ENCODE measurements around the gene PALLD.
A peak's percentile ranks its signal among the peaks of the same experiment; 100 is the strongest.

Gene PALLD

DNA sequence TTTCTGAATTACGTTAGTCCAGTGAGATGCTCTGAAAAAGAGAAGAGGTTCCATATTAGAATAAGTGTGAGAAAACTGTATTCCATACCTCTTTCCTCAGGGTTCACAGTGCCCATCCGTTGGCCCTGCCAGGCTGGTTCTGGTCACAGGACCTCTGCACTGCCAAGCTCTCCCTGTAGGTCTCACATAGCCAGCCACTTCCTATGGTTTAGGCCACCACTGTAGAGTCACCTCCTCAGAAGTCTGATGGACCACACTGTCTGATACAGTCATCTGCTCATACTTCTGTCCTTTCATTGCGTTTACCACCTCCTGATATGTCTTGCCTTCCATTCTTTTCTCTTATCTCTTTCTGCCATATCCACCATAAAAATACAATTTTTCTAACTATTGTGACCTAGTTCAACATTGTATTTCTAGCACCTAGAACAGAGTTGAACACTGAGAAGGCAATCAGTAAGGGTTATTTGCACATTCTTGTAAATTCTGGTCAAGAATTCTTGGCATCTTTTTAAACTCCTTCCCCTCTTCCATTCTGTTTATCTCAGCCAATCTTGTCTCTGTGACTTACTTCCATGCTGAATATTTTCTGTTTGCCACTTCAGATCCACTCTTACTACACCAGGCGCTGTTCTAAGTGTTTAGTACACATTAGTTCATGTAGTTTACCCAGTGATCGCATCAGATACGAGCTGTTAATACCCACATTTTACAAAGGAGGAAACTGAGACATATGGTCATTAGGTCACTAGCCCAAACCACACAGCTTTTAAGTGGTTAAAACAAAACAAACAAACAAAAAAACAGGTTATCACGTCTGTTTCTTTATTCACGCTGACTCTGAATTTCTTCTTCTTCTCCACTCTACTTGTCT is 387.6 kb downstream of the PALLD start:
- DNase-seq: no peak

- no peak for DNase-seq
Observed at GRCh38 chr4:168885400-168885799, 388.5 kb downstream of the PALLD start.

DNA sequence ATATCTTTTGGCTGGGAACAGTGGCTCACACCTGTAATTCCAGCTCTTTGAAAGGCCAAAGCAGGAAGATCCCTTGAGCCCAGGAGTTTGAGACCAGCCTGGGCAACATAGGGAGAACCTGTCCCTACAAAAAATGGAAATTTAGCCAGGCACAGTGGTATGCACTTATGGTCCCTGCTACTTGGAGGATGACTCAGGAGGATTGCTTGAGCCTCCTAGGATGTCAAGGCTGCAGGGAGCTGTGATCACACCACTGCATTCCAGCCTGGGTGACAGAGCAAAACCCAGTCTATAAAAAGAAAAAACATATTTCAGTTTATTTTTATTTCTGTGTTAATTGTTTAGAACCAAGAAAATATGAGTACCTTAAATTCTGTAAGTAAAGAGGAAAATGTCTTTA is 389.5 kb downstream of the PALLD start:
- DNase-seq: no peak

- DNase-seq: no peak
Observed at GRCh38 chr4:168887809-168888208, 391.0 kb downstream of the PALLD start.

- no peak for DNase-seq
Observed at GRCh38 chr4:168888715-168889215, 391.9 kb downstream of the PALLD start.

DNA sequence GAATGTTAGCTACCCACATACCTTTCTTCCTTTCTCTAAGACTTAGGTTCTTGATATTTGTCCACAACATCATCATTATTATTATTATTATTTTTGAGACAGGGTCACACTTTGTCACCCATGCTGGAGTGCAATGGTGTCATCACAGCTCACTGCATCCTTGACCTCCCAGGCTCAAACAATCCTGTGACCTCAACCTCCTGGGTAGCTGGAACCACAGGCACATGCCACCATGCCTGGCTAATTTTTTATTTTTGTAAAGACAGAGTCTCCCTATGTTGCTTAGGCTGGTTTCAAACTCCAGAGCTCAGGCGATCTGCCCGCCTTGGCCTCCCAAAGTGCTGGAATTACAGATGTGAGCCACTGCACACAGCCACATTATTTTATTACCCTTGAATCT is 394.2 kb downstream of the PALLD start:
- no peak for DNase-seq

DNA sequence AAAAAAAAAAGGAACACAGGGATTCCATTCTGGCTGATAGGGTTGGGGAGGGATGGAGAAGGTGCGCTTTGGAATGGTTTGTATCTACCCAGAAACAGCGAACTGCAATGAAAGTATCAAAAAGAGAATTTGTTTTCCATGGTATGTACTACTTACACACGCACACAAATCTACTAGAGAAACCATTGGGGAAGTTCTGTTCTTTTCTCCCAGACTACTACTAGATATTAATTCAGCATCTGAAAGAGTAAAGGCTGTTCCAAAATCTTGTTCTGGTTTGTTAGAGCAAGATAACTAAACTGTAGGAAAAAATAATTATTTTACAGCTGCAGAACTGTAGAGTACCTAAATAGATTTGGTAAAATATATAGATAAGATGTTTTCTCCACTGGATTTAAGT is 394.8 kb downstream of the PALLD start:
- DNase-seq: no peak

DNA sequence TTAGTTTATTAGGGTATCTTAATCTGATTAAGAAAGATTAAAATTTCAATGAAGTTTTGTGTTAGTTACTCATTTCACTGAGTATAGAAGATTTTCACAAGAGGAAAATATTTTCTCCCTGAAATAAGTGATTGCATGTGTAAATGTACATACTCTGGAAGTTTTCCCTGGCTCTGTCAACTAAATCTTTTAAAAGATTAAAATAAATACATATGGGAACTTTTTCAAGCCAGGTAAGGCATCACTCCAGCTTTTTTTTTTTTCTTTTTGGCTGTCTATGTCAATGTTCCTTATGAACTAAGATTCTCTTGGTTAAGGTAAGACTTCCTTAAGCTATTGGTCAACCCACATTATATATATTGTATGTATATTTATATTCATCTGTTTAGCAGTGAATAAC is 395.6 kb downstream of the PALLD start:
- DNase-seq: no peak

DNA sequence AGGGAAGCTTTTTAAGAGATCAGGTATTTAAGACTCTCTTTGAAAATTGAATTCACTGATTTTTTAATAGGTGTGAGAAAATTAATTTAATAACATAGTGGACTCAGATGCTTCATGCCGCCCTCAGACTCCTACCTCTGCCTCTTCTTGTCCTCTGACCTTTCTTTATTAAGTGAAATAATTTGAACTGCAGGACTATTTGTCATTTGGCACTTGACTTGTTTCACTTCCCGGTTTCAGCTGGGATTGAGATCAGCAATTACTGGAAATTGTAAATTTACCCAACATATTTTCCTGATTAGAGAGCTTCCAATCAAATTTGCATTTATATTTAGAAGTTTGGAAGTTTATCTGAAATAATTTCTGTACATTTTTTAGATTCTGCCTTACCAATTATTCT is 396.4 kb downstream of the PALLD start:
- DNase-seq: no peak

DNA sequence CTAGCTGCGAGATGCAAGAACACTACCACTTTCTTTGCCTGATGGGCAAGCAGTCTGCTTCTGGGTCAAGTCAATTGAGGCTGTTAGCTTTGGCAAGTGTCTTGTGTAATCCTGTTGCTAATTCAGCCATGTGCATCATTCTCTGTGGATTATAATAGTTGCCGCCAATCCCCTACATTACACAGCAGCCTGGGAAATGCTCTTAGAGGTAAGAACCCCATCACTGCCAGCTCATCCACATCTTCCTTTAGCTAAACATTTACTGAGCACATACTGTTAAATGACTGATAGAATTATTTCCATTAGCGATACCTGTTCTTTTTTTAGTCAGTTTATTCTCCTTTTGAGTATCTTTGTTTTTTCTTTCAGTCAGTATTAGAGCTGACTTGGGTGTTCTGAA is 397.0 kb downstream of the PALLD start:
- no peak for DNase-seq

DNA sequence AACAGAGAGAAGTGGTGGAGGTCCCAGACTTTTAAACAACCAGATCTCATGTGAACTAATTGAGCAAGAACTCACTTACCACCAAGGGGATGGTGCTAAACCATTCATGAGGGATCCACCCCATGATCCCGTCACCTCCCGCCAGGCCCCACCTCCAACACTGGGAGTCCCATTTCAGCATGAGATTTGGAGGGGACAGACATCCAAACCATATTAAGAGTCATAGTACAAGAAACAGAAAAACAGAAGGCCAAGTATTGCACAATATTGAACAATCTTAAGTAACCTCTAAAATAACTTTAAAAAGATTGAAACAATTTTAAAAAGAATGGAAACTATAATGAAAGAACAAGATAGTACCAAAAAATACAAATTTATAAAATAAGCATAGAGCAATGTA is 403.2 kb downstream of the PALLD start:
- DNase-seq: no peak

- DNase-seq: no peak
Observed at GRCh38 chr4:168907119-168907698, 410.4 kb downstream of the PALLD start.

GRCh38 chr4:168908093-168908492 is 411.2 kb downstream of the PALLD start:
- no peak for DNase-seq

DNA sequence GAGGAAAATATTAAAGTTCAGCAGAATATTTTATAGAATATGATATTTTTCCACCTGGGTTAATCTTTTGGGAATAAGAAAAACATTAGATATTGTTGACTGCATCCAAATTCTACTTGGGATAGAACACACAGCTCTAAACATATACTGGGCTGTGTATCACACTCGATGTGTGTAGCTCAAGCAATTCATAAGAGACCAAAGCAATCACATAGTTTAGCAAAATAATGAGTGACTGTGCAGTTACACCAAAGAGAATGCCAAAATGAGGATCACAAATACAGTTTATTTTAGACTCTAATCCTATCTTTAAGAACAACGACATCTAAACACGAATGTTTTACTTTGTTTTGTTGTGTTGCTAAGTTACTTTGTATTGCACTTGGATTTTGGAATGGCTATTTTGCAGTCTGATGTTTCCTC is 412.0 kb downstream of the PALLD start:
- no peak for DNase-seq

DNA sequence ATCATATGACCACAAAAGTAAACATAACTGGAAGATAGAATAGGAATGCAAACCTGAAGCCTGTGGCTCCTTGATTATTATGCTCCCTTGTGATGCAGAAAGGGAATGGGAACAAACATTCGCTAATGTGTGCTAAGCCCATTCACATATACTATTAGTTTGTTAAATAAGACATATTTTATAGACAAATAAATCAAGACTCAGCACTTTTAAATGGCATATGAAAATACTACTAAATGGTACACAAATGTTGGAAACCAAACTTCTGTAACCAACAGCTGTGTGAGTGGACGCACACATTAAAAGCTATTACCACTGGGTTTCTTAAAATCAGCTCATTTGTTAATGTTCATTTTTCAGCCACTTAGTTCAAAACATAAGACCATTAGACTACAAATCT is 417.2 kb downstream of the PALLD start:
- DNase-seq: no peak

- peak; percentile 73 for DNase-seq
Observed at GRCh38 chr4:168917138-168917779, 420.4 kb downstream of the PALLD start.

DNA sequence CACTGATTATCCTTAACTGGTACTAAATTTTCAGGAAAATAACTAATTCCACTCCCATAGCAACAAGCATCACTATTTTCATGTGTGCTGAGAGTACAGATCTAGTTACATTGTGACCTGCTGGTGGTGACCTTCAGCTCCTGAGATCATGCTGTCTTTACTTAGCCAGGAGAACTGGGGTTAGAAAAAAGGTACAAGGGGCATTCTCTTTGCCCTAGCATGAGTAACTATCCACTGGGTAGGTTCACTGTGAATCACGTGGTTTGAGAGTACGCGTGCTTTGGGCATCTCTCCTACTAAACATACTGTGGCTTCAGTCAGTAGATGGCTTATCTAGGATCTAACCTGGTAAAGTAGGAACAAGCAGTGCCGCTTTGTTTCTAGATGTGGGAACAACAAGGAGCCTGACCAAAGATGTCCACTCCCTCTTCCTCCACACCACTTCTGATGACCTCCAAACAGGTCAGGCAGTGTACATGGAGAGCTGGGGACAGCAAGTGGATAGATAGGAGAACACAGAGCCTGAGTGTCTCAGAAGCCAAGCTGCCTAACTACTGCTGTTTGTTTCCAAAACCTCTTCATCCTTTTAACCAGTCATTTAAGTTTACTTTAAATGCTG is 423.0 kb downstream of the PALLD start:
- DNase-seq: no peak

DNA sequence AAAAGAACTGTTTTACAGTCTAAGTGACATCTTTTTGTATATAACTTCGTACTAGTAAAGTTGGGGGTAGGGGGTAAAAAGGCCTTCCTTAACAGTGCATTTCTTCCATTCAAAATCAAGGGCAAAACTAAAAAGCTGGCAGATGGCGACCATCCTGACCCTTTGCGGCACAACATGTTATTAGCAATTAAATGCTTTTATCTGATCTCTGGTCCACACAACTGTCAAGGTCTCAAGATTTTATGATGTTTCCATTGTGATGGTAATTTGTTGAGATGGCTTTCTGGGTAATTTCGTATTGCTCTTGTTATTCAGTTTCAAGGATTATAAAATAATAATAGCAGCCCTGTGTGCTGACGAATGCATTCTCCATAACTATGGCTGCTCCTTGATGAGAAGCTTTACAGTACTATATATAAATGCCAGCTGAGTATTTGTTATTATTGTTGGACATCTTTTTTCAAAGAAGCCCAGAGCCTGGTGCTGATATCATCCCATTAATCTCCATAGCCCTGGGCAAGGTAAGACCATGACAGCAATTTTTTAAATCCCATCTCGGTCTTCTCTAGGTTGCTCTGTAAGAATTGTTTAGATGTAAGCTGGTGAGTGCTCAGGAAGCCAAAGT is 423.7 kb downstream of the PALLD start:
- no peak for DNase-seq

DNA sequence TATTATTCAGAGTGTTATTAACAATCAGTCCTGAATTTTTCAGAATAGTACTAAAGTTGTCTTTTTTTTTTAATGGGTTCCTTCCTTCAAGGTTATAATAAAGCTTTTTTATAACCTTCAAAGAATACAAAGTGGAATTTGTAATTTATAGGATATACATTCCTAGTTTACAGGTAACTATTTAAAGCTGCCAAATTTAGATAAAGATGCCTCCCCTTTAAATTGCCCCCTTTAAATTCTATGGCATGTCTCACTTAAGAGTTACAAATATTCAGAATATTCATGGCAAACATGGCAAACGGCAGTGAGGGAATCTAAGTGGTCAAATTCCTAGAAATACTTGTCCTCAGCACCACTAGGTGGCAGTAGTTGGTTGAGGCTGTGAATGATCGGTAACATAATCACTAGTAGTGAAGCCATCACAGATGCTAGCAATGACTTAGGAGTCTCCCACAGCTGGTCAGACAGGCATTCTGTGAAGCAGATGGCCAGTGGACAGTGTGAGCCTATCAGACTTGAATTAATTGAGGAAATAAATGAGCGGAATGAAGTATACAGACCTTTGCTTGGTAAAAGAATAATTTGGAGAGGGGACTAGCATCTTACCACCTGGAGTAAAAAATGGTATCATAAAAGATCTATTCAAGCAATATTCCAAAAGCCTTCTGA is 426.8 kb downstream of the PALLD start:
- DNase-seq: peak; percentile 88

- no peak for DNase-seq
Observed at GRCh38 chr4:168924667-168925066, 427.8 kb downstream of the PALLD start.

- no peak for DNase-seq
Observed at GRCh38 chr4:168925789-168926490, 429.1 kb downstream of the PALLD start.

- no peak for DNase-seq
Observed at GRCh38 chr4:168928346-168928745, 431.5 kb downstream of the PALLD start.
